Osteocyte (in vitro differentiated cells): ENCODE measurements around the gene SAP30L. TPM values are rescaled to one million over a fixed set of nuclear protein-coding genes. Genes with fewer than 3 reads are reported as not detected.

Experiments used
- DNase-seq: peaks from one replicate; pipeline ENCODE4 v3.0.0; 2021; ENCODE audit warnings: mixed read lengths; ENCODE audit not compliant: unreplicated experiment; ENCODE audit errors: extremely low spot score
- H3K27ac Mint-ChIP-seq: one replicate; pipeline ENCODE4 v1.8.0; 2021; ENCODE audit warnings: mild to moderate bottlenecking, mixed read lengths; ENCODE audit not compliant: unreplicated experiment
- H3K27me3 Mint-ChIP-seq: one replicate; pipeline ENCODE4 v1.8.0; 2021; ENCODE audit warnings: mixed read lengths; ENCODE audit not compliant: unreplicated experiment
- H3K36me3 Mint-ChIP-seq: one replicate; pipeline ENCODE4 v1.8.0; 2021; ENCODE audit warnings: mixed read lengths; ENCODE audit not compliant: unreplicated experiment
- H3K4me1 Mint-ChIP-seq: one replicate; pipeline ENCODE4 v1.8.0; 2021; ENCODE audit warnings: mixed read lengths; ENCODE audit not compliant: unreplicated experiment
- H3K4me3 Mint-ChIP-seq: one replicate; pipeline ENCODE4 v1.8.0; 2021; ENCODE audit warnings: mild to moderate bottlenecking, moderate library complexity, mixed read lengths; ENCODE audit not compliant: unreplicated experiment
- H3K9me3 Mint-ChIP-seq: one replicate; pipeline ENCODE4 v1.8.0; 2021; ENCODE audit warnings: mixed read lengths; ENCODE audit not compliant: unreplicated experiment
- CTCF ChIP-seq: fragments of 200-600 bp; sonication (generic); IDR thresholded peaks from 2 replicates; pipeline ENCODE4 v1.5.0; 2021; ENCODE audit warnings: antibody characterized with exemption, mild to moderate bottlenecking, moderate library complexity
- total RNA-seq: library from RNA; stranded (reverse); gene quantifications from 2 replicates; pipeline ENCODE4 v1.2.1, GENCODE V29; 2021

The SAP30L gene
- total RNA-seq, 1 donor from 2014 or later = 45.9 TPM

GRCh38 chr5:154459015-154459414 is 13.2 kb downstream of the SAP30L start:
- peaks cover 36% of the 10 kb centered on the region for H3K36me3 Mint-ChIP-seq
- peaks cover 2% of the 10 kb centered on the region for H3K4me1 Mint-ChIP-seq
- DNase-seq = no peak
- TF ChIP-seq CTCF = no peak
- no peak overlapping the region for H3K27ac Mint-ChIP-seq
- H3K27me3 Mint-ChIP-seq = no peaks in the 10 kb centered on the region
- H3K4me3 Mint-ChIP-seq = no peak overlapping the region
- no peaks in the 10 kb centered on the region for H3K9me3 Mint-ChIP-seq

- H3K27me3 Mint-ChIP-seq = no peaks in the 10 kb centered on the region
- no peak for DNase-seq
- peaks cover 2% of the 10 kb centered on the region for H3K4me1 Mint-ChIP-seq
- H3K4me3 Mint-ChIP-seq = no peak overlapping the region
- peaks cover 30% of the 10 kb centered on the region for H3K36me3 Mint-ChIP-seq
- H3K27ac Mint-ChIP-seq = no peak overlapping the region
- H3K9me3 Mint-ChIP-seq = no peaks in the 10 kb centered on the region
- TF ChIP-seq CTCF = no peak
Measured at GRCh38 chr5:154460172-154460571, 14.4 kb downstream of the SAP30L start.

GRCh38 chr5:154461531-154461930 is 15.7 kb downstream of the SAP30L start:
- no peaks in the 10 kb centered on the region for H3K27me3 Mint-ChIP-seq
- no peak for DNase-seq
- no peaks in the 10 kb centered on the region for H3K9me3 Mint-ChIP-seq
- H3K36me3 Mint-ChIP-seq = peaks cover 22% of the 10 kb centered on the region
- peaks cover 2% of the 10 kb centered on the region for H3K4me1 Mint-ChIP-seq
- no peak overlapping the region for H3K4me3 Mint-ChIP-seq
- peak; percentile 38 for TF ChIP-seq CTCF
- H3K27ac Mint-ChIP-seq = no peak overlapping the region

GRCh38 chr5:154464438-154464837 is 18.6 kb downstream of the SAP30L start:
- Mint-ChIP-seq H3K4me3 (no peak overlapping the region), H3K27ac (no peak overlapping the region), H3K4me1 (peaks cover 2% of the 10 kb centered on the region), H3K36me3 (peaks cover 5% of the 10 kb centered on the region), H3K27me3 (peaks cover 17% of the 10 kb centered on the region), H3K9me3 (no peaks in the 10 kb centered on the region)
- no peak for TF ChIP-seq CTCF
- DNase-seq = no peak

- peaks cover 2% of the 10 kb centered on the region for H3K4me1 Mint-ChIP-seq
- no peak for DNase-seq
- H3K4me3 Mint-ChIP-seq = no peak overlapping the region
- peaks cover 22% of the 10 kb centered on the region for H3K27me3 Mint-ChIP-seq
- TF ChIP-seq CTCF = no peak
- H3K27ac Mint-ChIP-seq = no peak overlapping the region
- H3K9me3 Mint-ChIP-seq = no peaks in the 10 kb centered on the region
- H3K36me3 Mint-ChIP-seq = peaks cover 5% of the 10 kb centered on the region
Measured at GRCh38 chr5:154465169-154465568, 19.4 kb downstream of the SAP30L start.
